Measurements from ENCODE around the gene ZNF358. TPM values are rescaled to one million over a fixed set of nuclear protein-coding genes. Genes with fewer than 3 reads are reported as not detected.

Gene ZNF358
- total and polyA plus RNA-seq, 2 of the 13 experiments (the other 11 are each of a cell fraction or from before 2014, with no cell fraction given): 9.1 to 37.0 TPM

GRCh38 chr19:7489609-7490044 lies 26.3 kb upstream of the ZNF358 start (continued):
- 0 out of 2 replicates have a peak, but pooled peaks have one; percentile 20 for TF ChIP-seq ARID5B (CRISPR knock-in tag; IDR thresholded peaks at IDR 0.05)
- TF ChIP-seq MEIS2 (CRISPR knock-in tag; IDR thresholded peaks at IDR 0.05): 0 out of 2 replicates have a peak, but pooled peaks have one; percentile 39
- TF ChIP-seq HOXA3 (CRISPR knock-in tag; IDR thresholded peaks at IDR 0.05): 0 out of 2 replicates have a peak, but pooled peaks have one; percentile 35
- no peak for TF ChIP-seq CERS6 (CRISPR knock-in tag; IDR thresholded peaks at IDR 0.05)
- TF ChIP-seq PITX1 (CRISPR knock-in tag; IDR thresholded peaks at IDR 0.05): peak; percentile 21; the same call in 1 of the 2 replicates
- peak; percentile 28; the same call in 1 of the 2 replicates for TF ChIP-seq CREM (IDR thresholded peaks at IDR 0.05)
- TF ChIP-seq CREM (CRISPR knock-in tag; IDR thresholded peaks at IDR 0.05): no peak
- TF ChIP-seq ZNF12 (CRISPR knock-in tag; IDR thresholded peaks at IDR 0.05): no peak
- 0 out of 2 replicates have a peak, but pooled peaks have one; percentile 25 for TF ChIP-seq PPARG (CRISPR knock-in tag; conservative IDR thresholded peaks at IDR 0.05)
- peak; percentile 78 for TF ChIP-seq HNF4G (IDR thresholded peaks at IDR 0.05; ENCODE audit: borderline replicate concordance, low read depth, low read length)
- TF ChIP-seq HNF4G (CRISPR knock-in tag; IDR thresholded peaks at IDR 0.05; ENCODE audit: borderline replicate concordance, low read depth): peak; percentile 56; the same call in 1 of the 2 replicates
- no peak for TF ChIP-seq YY1 (IDR thresholded peaks at IDR 0.05; ENCODE audit: insufficient read depth, insufficient replicate concordance, low read depth, low read length)
- peak; percentile 75 for TF ChIP-seq HNF4A (CRISPR knock-in tag; IDR thresholded peaks at IDR 0.05)
- TF ChIP-seq BRD4 (CRISPR knock-in tag; IDR thresholded peaks at IDR 0.05): 0 out of 2 replicates have a peak, but pooled peaks have one; percentile 26
- peak; percentile 83; the same call in 1 of the 2 replicates for TF ChIP-seq ZNF362 (CRISPR knock-in tag; IDR thresholded peaks at IDR 0.05; ENCODE audit: borderline replicate concordance)
- peak; percentile 62; the same call in 1 of the 2 replicates for TF ChIP-seq RXRB (CRISPR knock-in tag; IDR thresholded peaks at IDR 0.05; ENCODE audit: borderline replicate concordance)
- TF ChIP-seq YEATS2 (CRISPR knock-in tag; IDR thresholded peaks at IDR 0.05; ENCODE audit: borderline replicate concordance): no peak
- TF ChIP-seq ZNF891 (CRISPR knock-in tag; IDR thresholded peaks at IDR 0.05): no peak
- 0 out of 2 replicates have a peak, but pooled peaks have one; percentile 40 for TF ChIP-seq RCOR2 (CRISPR knock-in tag; IDR thresholded peaks at IDR 0.05)
- peak; percentile 16; the same call in 1 of the 2 replicates for TF ChIP-seq HDAC1 (CRISPR knock-in tag; IDR thresholded peaks at IDR 0.05)
- 0 out of 2 replicates have a peak, but pooled peaks have one; percentile 38 for TF ChIP-seq ZBTB10 (CRISPR knock-in tag; IDR thresholded peaks at IDR 0.05; ENCODE audit: borderline replicate concordance)
- no peak for TF ChIP-seq ZKSCAN5 (CRISPR knock-in tag; IDR thresholded peaks at IDR 0.05)

Measured in HepG2 (cell line).